C4-2B (cell line): ENCODE data around the gene MUC5AC.

Source experiments
- CTCF ChIP-seq: fragments of 450-650 bp; conservative IDR thresholded peaks from 2 replicates; pipeline ENCODE4 v1.5.1; 2017; ENCODE audit warnings: mild to moderate bottlenecking
- ZFX ChIP-seq: fragments of 450-650 bp; IDR thresholded peaks from 2 replicates; pipeline ENCODE4 v1.6.1; 2017

- TF ChIP-seq CTCF (no peak), ZFX (no peak)
Measured at GRCh38 chr11:1206391-1207271, 48.9 kb downstream of the MUC5AC start.
